Stimulated activated naive CD4-positive, alpha-beta T cell (primary cell): ENCODE data around the gene ASS1.

Experiments
- DNase-seq, 6 experiments: peaks; one replicate each; lab custom pipeline; 2025; lab: John Stamatoyannopoulos, UW

The ASS1 gene

DNA sequence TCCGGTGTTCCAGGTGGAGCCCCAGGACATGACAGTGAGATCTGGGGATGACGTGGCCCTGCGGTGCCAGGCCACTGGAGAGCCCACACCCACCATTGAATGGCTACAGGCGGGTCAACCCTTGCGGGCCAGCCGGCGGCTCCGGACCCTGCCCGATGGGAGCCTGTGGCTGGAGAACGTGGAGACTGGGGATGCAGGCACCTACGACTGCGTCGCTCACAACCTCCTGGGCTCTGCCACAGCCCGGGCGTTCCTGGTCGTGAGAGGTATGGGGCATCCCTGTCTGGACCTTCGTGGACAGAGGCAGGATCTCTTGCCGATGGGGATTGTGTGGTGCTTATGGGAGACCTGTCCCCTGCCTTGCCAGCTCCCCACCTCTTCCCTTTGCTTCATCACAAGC lies 26.0 kb upstream of the ASS1 start:
- DNase-seq, result no peak

DNA sequence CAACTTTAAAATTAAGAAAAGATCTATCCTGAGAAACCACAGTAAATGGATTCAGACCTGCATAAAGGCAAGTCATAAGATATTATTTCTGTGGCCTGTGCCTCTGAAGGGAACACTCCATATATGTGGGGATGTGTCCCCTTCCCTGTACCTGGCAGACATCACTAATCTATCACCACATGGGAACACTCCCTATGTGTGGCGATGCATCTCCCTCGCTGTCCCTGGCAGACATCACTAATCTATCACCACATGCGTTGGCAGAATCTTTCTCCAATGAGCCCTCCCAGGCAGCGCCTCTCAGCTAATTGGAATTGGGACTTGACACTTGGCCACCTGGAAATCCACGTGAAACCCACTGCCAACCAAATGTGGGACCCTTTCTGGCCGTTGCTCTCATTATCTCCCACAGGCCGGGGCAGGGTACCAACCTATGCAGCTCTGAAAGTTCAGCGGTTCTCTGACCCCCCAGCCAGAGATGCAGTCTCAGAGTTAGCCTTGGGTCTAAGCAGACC lies 25.2 kb upstream of the ASS1 start:
- no peak for DNase-seq

DNA sequence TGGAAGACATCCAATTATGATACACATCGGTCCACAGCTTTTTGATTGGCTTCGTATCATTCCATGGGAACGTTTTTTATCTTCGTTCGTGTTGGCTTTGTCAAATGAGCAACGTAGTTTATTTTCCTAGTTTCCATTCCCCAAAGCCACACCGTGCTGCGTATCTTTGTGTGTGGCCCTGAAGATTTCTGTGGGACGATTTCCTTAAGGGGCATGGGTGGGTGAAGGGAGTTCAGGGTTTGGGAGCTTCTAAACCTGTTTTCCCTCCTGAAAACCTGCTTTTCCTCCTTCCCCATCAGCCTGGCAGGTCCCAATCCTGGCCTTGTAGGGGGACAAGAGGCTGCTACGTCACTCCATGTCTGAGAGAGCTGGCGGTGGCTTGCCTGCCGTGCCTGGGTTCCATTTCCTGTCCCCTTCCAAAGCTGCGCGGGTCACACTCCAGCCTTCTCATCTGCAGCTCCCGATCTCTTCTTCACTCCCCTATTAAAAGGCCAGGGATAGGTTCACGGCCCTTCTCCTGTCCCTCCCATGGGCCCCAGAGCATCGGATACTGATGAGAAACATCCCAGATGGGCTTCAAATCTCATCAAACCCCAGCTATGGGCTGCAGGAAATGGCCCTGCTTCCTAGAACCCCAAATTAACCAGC lies 23.5 kb upstream of the ASS1 start:
- no peak for DNase-seq

- DNase-seq, result no peak
Observed at GRCh38 chr9:130421802-130422276, 22.9 kb upstream of the ASS1 start.

GRCh38 chr9:130422546-130422945 lies 22.2 kb upstream of the ASS1 start:
- DNase-seq, result no peak

- no peak for DNase-seq
Observed at GRCh38 chr9:130423272-130423671, 21.5 kb upstream of the ASS1 start.

GRCh38 chr9:130424595-130425454 lies 19.9 kb upstream of the ASS1 start:
- no peak for DNase-seq

DNA sequence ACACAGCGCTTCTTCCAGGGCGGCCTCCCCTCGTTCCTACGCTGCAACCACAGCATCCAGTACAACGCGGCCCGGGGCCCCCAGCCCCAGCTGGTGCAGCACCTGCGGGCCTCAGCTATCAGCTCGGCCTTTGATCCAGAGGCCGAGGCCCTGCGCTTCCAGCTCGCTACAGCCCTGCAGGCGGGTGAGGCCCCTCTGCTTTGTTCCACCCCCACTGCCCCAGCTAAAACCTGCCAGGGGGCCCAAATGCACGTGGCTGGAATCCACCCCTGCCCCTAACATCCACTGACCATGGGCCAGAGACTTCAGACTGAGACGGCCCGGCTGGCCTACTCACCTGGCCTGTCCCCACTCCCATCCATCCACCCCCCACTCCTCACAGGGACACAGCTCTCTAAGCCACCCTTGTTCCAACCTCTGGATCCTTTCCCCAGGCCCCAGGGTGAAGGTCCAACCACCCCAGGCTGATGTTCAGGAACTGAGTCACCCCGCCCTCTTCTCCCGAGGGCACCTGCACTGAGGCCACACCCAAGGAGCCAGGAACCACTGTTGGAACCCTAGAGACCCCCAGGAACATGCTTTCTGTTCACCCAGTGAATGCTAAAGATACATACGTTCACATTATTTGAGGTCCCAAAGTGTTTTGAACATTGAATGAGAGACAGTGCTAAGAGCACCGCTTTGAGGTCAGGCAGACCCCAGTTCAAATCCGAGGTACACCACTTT lies 18.9 kb upstream of the ASS1 start:
- DNase-seq, result no peak

DNA sequence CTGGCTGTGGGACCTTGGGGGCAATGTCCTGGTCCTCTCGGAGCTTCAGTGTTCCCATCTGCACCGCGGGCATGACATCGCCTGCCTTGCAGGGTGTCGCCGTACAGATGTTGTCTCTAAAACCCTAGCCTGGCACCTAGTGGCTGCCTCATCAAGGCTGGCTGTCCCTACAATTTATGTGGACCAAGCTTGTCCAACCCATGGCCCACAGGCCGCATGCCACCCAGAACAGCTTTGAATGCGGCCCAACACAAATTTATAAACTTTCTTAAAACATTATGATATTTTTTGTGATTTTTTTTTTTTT lies 18.3 kb upstream of the ASS1 start:
- no peak for DNase-seq

- no peak for DNase-seq
Observed at GRCh38 chr9:130426883-130427282, 17.9 kb upstream of the ASS1 start.

DNA sequence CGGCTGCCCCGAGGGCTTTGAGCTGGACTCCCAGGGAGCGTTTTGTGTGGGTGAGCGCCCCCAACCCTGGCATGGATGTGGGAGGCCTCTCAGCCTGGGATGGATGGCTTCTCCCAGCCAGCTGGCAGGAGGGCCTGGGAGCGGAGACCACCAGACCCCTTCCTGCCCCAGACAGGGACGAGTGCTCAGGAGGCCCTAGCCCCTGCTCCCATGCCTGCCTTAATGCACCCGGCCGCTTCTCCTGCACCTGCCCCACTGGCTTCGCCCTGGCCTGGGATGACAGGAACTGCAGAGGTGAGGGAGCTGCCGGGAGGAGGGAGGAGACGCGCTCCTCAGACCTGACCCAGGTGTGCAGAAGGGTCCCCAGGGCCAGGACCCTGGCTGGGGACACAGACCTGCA lies 17.4 kb upstream of the ASS1 start:
- no peak for DNase-seq

- no peak for DNase-seq
Observed at GRCh38 chr9:130428086-130428665, 16.6 kb upstream of the ASS1 start.

DNA sequence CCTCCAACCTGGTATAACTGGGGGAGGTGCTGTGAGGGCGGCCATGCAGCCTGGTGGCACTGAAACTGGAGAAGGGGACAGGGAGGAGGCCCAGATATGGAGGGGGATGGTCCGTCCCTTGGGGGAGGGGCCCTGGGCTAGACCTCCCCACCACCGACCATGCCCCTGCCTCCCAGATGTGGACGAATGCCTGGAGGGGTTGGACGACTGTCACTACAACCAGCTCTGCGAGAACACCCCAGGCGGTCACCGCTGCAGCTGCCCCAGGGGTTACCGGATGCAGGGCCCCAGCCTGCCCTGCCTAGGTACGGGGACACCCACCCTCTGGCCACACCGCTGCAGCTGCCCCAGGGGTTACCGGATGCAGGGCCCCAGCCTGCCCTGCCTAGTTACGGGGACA lies 15.4 kb upstream of the ASS1 start:
- no peak for DNase-seq

DNA sequence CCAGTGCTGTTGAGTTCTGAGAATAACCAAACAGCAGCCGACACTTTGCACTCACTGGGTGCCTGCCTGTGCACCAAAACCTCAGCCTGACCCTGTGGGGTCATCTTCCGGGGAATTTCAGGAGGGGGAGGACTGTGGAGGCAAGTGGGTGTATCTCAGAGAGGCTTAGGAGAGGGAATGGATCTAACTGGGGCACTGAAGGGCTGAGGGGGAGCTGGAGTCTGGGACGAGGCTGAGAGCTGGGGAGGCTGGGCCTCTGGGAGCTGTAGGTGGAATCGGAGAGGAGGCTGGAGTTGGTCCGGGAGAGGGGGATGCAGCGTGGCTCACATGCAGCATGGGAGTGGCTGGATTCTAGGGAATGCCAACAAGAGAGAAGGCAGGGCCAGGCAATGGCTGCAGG lies 14.9 kb upstream of the ASS1 start:
- no peak for DNase-seq

DNA sequence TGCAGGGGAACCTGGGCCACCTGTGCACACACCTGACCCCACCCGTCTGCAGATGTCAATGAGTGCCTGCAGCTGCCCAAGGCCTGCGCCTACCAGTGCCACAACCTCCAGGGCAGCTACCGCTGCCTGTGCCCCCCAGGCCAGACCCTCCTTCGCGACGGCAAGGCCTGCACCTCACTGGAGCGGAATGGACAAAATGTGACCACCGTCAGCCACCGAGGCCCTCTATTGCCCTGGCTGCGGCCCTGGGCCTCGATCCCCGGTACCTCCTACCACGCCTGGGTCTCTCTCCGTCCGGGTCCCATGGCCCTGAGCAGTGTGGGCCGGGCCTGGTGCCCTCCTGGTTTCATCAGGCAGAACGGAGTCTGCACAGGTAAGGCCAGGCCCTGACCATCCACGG lies 14.5 kb upstream of the ASS1 start:
- DNase-seq, result no peak

DNA sequence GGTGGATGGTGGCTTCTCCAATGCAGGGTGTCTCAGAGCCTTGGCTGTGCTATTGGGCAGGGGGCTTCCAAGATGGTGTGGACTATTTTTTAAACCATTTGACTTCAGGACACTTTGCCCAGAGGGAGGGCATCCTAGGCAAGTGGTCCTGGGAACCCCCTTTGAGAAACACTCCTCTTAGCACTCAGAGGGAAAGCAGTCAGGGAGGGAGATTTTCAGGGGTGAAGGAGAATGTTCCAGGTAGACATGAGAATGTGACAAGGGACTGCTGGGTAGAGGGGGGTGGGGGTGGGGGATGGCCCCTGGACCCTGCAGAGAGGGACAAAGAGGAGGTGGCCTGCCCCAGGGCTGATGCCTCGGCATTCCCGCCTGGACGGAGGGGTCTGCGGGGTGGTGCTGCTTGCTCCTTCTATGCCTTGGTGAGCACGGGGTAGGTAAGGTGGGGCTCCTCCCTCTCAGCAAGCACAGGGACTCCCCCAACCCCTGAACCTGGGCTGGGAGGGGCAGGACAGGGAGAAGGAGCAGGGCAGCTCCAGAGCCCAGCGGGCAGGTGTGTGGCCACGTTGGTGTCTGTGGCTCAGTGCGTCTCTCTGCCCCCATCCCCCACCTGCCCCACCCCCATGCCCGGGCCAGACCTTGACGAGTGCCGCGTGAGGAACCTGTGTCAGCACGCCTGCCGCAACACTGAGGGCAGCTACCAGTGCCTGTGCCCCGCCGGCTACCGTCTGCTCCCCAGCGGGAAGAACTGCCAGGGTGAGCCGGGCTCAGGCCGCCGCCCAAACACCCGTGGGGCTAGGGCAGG lies 13.8 kb upstream of the ASS1 start:
- no peak for DNase-seq

DNA sequence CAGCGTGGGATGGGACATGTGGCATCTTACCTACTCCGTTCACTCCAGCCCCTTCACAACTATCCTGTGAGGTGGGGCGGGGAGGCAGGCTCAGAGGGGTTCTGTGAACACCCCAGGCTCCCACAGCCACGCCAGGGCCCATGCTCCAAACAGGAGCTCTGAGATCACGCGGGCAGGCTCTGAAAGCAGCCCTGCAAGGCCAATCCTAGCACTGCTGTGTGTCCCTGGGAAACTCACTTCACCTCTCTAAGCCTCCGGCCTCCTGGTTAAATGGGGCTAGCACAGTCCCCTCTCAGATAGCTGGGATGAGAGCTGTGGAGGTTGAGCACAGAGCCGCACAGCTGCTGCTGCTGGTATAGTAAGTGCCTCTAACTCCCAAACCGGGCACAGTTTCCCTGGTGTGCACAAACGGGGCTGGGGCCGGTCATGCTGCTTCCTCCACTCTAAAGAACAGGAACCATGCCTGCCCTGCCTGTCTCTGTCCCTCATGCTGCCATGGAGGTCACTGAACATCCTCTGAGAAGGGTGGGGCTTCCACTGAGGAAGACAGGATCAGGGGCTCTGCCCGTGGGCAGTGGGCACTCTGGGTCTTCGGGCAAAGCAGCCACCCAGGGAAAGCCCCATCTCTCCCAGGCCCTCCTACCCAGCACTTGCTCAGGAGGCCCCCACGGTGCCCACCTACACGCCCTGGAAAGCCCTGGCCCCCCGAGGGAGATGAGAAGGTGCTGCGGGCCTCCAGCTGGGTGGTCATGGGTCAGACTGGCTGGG lies 13.0 kb upstream of the ASS1 start:
- no peak for DNase-seq

GRCh38 chr9:130432362-130432761 lies 12.4 kb upstream of the ASS1 start:
- no peak for DNase-seq

DNA sequence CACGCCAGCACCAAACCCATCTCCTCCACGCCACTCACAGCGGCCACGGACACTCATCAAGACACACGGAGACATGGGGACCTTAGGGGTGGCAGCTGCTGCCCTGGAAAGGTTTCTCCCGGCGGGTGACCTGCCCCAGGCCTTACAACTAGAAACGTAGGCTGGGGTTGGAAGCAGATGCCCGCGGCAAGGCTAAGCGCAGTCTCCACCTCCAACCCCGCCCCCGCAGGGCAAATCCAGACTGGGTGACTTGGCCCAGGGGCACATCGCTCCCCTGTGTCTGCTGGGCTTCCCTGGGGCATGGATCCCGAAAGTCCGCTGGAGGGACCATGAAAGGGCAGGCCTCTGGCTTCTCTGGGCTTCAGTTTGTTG lies 12.0 kb upstream of the ASS1 start:
- DNase-seq, result no peak

DNA sequence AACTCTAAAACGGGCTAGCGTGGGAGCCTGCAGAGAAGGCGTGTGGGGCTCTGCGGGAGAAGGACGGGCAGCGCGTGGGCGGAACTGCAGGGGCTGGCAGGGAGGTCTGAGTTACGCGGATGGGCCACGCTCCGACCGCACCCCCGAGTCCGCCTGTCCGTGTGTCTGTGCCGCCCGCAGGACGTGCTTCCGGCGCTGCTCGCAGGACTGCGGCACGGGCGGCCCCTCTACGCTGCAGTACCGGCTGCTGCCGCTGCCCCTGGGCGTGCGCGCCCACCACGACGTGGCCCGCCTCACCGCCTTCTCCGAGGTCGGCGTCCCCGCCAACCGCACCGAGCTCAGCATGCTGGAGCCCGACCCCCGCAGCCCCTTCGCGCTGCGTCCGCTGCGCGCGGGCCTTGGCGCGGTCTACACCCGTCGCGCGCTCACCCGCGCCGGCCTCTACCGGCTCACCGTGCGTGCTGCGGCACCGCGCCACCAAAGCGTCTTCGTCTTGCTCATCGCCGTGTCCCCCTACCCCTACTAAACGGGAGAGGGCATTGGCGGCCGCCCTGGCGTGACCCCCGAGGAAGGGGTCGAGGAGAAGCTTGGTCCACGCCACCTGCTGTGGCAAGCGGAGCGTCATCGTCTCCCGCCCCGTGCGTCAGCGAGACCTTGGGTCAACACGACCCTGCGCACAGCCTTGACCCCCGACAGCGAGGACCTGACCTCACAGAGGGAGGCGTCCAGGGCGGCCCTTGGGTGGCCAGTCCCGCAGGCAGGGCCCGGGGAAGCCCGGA lies 11.4 kb upstream of the ASS1 start:
- DNase-seq, result no peak
